Caco-2 (cell line): ENCODE data around the gene HIVEP3. TPM values are rescaled to one million over a fixed set of nuclear protein-coding genes. Genes with fewer than 3 reads are reported as not detected.

Experiments
- BruUV-seq: library from RNA; stranded (reverse); fragments of 400-500 nt; replicated peaks from 2 replicates; lab custom pipeline; 2021; lab: Mats Ljungman, UMichigan
- CTCF ChIA-PET: fragments of 300-600 bp; sonication (Branson Sonifier 250); formaldehyde crosslinking; loops from one replicate; lab custom pipeline; 2022; ENCODE audit warnings: antibody characterized with exemption; lab: Charles Lee
- POLR2A ChIA-PET: fragments of 300-600 bp; sonication (Branson Sonifier 250); formaldehyde crosslinking; loops from one replicate; lab custom pipeline; 2022; ENCODE audit warnings: antibody characterized with exemption; lab: Charles Lee
- DNase-seq, 2 experiments: peaks; one replicate each; pipeline versions ENCODE4 v3.0.0 to v3.0.0-alpha.2; 2020 to 2022
- H3K27me3 ChIP-seq: replicated peaks from 2 replicates; pipeline ENCODE4 v1.6.0; 2011; ENCODE audit warnings: low read length; ENCODE audit not compliant: control insufficient read depth, insufficient read depth
- H3K36me3 ChIP-seq: 2 replicates; pipeline ENCODE4 v1.5.1; 2011; ENCODE audit warnings: low read length; ENCODE audit not compliant: control insufficient read depth, insufficient read depth
- H3K4me1 ChIP-seq: fragments of 250-450 bp; sonication (Bioruptor Pico); 2 replicates; pipeline ENCODE4 v1.5.1; 2020; ENCODE audit warnings: mild to moderate bottlenecking
- H3K4me3 ChIP-seq: 2 replicates; pipeline ENCODE4 v1.5.1; 2011; ENCODE audit warnings: low read depth, mild to moderate bottlenecking, control low read depth, low read length
- H3K9me3 ChIP-seq: fragments of 250-450 bp; sonication (Bioruptor Pico); 2 replicates; pipeline ENCODE4 v1.5.1; 2020; ENCODE audit warnings: mild to moderate bottlenecking, moderate library complexity
- H3K27ac Mint-ChIP-seq: one replicate; pipeline ENCODE4 v1.8.0; 2022; ENCODE audit warnings: mixed read lengths; ENCODE audit not compliant: unreplicated experiment
- H3K27me3 Mint-ChIP-seq: one replicate; pipeline ENCODE4 v1.8.0; 2022; ENCODE audit warnings: mixed read lengths; ENCODE audit not compliant: insufficient read depth, unreplicated experiment
- H3K36me3 Mint-ChIP-seq: one replicate; pipeline ENCODE4 v1.8.0; 2022; ENCODE audit warnings: mild to moderate bottlenecking, mixed read lengths; ENCODE audit not compliant: insufficient read depth, unreplicated experiment
- H3K4me1 Mint-ChIP-seq: one replicate; pipeline ENCODE4 v1.8.0; 2022; ENCODE audit warnings: low read depth, mixed read lengths; ENCODE audit not compliant: unreplicated experiment
- H3K4me3 Mint-ChIP-seq: one replicate; pipeline ENCODE4 v1.8.0; 2022; ENCODE audit warnings: mild to moderate bottlenecking, moderate library complexity, mixed read lengths; ENCODE audit not compliant: unreplicated experiment
- H3K9me3 Mint-ChIP-seq: one replicate; pipeline ENCODE4 v1.8.0; 2022; ENCODE audit warnings: mixed read lengths; ENCODE audit not compliant: unreplicated experiment
- intact Hi-C: fragments of 100-400 bp; cut with micrococcal nuclease; formaldehyde crosslinking; loops from one replicate; pipeline ENCODE4 v1.10.0; 2022; ENCODE audit not compliant: unreplicated experiment
- total RNA-seq: library from RNA; stranded (reverse); gene quantifications from 2 replicates; pipeline ENCODE4 v1.2.3, GENCODE V29; 2022
- TF ChIP-seq, protein P1 (sequence below), 2 experiments: fragments of 200-600 bp in 1 of 2; IDR thresholded peaks; 1 replicate in 1 of 2; 2 replicates in 1 of 2; pipeline versions ENCODE4 v1.5.1 to v1.8.0; 2011 to 2022; ENCODE audit warnings: antibody characterized with exemption in 1 of 2, control low read depth in 1 of 2, inconsistent platforms in 1 of 2, low read depth in 1 of 2, low read length in 1 of 2, mild to moderate bottlenecking in 1 of 2, moderate library complexity in 1 of 2; ENCODE audit not compliant: insufficient read depth in 1 of 2, severe bottlenecking in 1 of 2, unreplicated experiment in 1 of 2

Gene HIVEP3
- total RNA-seq, 1 experiment from 2014 or later: 0.25 TPM

DNA sequence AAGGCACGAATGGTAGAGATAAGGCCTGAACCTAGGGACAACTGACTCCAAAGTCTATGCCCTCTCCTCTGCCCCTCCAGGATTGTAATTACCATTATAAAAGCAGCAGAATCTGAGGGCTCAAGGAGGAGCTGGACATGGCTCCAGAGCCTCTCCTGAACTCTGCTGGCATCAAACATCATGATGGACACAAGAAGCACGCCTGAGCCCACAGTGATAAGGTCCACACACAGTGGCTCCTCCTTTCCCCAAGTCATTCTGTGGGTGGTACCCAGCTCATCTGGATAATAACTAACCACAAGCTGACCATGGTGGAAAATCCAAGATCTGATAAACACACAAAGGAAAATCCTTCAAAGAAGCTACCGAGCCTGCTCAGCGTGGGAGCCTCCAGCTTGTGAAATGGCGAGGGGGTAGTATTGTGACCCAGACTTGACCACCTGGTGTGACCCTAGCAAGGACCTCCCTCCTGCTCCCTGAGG lies 85.2 kb downstream of the HIVEP3 start:
- POLR2A ChIA-PET: no interaction called here
- CTCF ChIA-PET: no interaction called here
- intact Hi-C loops: no loop called here
- TF ChIP-seq, protein P1, sequence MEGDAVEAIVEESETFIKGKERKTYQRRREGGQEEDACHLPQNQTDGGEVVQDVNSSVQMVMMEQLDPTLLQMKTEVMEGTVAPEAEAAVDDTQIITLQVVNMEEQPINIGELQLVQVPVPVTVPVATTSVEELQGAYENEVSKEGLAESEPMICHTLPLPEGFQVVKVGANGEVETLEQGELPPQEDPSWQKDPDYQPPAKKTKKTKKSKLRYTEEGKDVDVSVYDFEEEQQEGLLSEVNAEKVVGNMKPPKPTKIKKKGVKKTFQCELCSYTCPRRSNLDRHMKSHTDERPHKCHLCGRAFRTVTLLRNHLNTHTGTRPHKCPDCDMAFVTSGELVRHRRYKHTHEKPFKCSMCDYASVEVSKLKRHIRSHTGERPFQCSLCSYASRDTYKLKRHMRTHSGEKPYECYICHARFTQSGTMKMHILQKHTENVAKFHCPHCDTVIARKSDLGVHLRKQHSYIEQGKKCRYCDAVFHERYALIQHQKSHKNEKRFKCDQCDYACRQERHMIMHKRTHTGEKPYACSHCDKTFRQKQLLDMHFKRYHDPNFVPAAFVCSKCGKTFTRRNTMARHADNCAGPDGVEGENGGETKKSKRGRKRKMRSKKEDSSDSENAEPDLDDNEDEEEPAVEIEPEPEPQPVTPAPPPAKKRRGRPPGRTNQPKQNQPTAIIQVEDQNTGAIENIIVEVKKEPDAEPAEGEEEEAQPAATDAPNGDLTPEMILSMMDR (IDR thresholded peaks at IDR 0.05; ENCODE audit: insufficient read depth in 1 of 2, low read depth in 1 of 2, low read length in 1 of 2, severe bottlenecking in 1 of 2, unreplicated experiment in 1 of 2): no peak
- Mint-ChIP-seq H3K27ac (no peak overlapping the region), H3K36me3 (no peaks in the 10 kb centered on the region), H3K9me3 (no peaks in the 10 kb centered on the region), H3K4me1 (no peaks in the 10 kb centered on the region), H3K4me3 (no peak overlapping the region), H3K27me3 (peaks cover 16% of the 10 kb centered on the region)
- Histone ChIP-seq H3K9me3 (no peaks in the 10 kb centered on the region), H3K4me3 (no peak overlapping the region), H3K36me3 (no peaks in the 10 kb centered on the region), H3K27me3 (no peaks in the 10 kb centered on the region), H3K4me1 (no peaks in the 10 kb centered on the region)
- DNase-seq: no peak
- no TSS peak for BruUV-seq

GRCh38 chr1:41830726-41831125 lies 88.0 kb downstream of the HIVEP3 start:
- POLR2A ChIA-PET: no interaction called here
- no peaks in the 10 kb centered on the region for H3K36me3 ChIP-seq
- TF ChIP-seq, protein P1 (IDR thresholded peaks at IDR 0.05; ENCODE audit: insufficient read depth in 1 of 2, low read depth in 1 of 2, low read length in 1 of 2, severe bottlenecking in 1 of 2, unreplicated experiment in 1 of 2): no peak
- Mint-ChIP-seq H3K27ac (no peak overlapping the region), H3K27me3 (no peaks in the 10 kb centered on the region), H3K4me3 (no peak overlapping the region), H3K9me3 (no peaks in the 10 kb centered on the region), H3K4me1 (no peaks in the 10 kb centered on the region), H3K36me3 (no peaks in the 10 kb centered on the region)
- no peaks in the 10 kb centered on the region for H3K27me3 ChIP-seq
- intact Hi-C loops: no loop called here
- no TSS peak for BruUV-seq
- H3K4me1 ChIP-seq: no peaks in the 10 kb centered on the region
- H3K9me3 ChIP-seq: no peaks in the 10 kb centered on the region
- CTCF ChIA-PET: no interaction called here
- no peak for DNase-seq
- H3K4me3 ChIP-seq: no peak overlapping the region

GRCh38 chr1:41827991-41828570 lies 90.6 kb downstream of the HIVEP3 start:
- H3K27me3 Mint-ChIP-seq: no peaks in the 10 kb centered on the region
- no peaks in the 10 kb centered on the region for H3K36me3 Mint-ChIP-seq
- no peaks in the 10 kb centered on the region for H3K4me1 Mint-ChIP-seq
- BruUV-seq: no TSS peak
- Histone ChIP-seq H3K27me3 (no peaks in the 10 kb centered on the region), H3K4me1 (no peaks in the 10 kb centered on the region), H3K9me3 (no peaks in the 10 kb centered on the region), H3K36me3 (no peaks in the 10 kb centered on the region), H3K4me3 (no peak overlapping the region)
- POLR2A ChIA-PET: no interaction called here
- TF ChIP-seq, protein P1 (IDR thresholded peaks at IDR 0.05; ENCODE audit: insufficient read depth in 1 of 2, low read depth in 1 of 2, low read length in 1 of 2, severe bottlenecking in 1 of 2, unreplicated experiment in 1 of 2): no peak
- no peak overlapping the region for H3K27ac Mint-ChIP-seq
- no peak for DNase-seq
- intact Hi-C loops: no loop called here
- no peaks in the 10 kb centered on the region for H3K9me3 Mint-ChIP-seq
- CTCF ChIA-PET: no interaction called here
- H3K4me3 Mint-ChIP-seq: no peak overlapping the region
